LNCAP (cell line): ENCODE measurements around the gene GPC4.

Experiments
- TF ChIP-seq, protein P1 (sequence below): fragments of 450-650 bp; IDR thresholded peaks from 2 replicates; pipeline ENCODE4 v1.5.1; 2017; ENCODE audit warnings: mild to moderate bottlenecking

Gene GPC4

DNA sequence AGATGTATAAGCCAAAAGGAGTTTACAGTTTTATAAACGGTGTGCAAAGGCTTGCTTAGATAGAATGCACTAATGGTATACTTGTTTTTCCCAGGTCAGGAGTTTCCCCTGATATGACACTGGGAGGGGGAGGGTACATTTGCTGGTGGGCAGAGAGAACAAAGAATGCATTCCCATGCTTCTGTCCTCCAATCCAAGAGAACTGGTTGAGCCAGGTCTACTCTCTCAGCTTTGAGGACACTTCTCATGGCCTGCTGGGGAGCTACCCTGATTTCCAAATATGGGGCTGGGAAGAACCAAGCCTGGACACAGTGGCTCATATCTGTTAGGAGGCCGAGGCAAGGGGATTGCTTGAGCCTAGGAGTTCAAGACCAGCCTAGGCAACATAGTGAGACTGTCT is 3.3 kb upstream of the GPC4 start:
- TF ChIP-seq, protein P1, sequence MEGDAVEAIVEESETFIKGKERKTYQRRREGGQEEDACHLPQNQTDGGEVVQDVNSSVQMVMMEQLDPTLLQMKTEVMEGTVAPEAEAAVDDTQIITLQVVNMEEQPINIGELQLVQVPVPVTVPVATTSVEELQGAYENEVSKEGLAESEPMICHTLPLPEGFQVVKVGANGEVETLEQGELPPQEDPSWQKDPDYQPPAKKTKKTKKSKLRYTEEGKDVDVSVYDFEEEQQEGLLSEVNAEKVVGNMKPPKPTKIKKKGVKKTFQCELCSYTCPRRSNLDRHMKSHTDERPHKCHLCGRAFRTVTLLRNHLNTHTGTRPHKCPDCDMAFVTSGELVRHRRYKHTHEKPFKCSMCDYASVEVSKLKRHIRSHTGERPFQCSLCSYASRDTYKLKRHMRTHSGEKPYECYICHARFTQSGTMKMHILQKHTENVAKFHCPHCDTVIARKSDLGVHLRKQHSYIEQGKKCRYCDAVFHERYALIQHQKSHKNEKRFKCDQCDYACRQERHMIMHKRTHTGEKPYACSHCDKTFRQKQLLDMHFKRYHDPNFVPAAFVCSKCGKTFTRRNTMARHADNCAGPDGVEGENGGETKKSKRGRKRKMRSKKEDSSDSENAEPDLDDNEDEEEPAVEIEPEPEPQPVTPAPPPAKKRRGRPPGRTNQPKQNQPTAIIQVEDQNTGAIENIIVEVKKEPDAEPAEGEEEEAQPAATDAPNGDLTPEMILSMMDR = no peak

DNA sequence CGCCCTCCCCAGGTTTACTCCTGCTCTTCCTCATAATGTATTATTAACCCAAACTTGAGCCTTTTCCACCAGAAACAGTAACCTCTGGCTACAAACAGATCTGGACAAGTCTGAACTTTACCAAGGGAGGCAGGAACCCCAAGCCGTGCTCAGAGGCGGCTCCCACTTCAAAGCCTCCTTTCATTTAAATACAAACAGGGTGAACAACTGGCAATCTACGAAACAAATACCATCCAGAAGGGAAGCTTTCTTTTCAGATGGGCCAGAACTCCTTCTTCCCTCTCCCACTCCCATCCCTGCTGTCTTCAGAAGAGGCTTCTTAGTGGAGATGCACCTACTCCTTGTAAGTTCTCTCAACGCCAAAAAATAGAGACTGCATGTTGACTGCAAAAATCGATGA is 2.1 kb upstream of the GPC4 start:
- TF ChIP-seq, protein P1 = no peak

DNA sequence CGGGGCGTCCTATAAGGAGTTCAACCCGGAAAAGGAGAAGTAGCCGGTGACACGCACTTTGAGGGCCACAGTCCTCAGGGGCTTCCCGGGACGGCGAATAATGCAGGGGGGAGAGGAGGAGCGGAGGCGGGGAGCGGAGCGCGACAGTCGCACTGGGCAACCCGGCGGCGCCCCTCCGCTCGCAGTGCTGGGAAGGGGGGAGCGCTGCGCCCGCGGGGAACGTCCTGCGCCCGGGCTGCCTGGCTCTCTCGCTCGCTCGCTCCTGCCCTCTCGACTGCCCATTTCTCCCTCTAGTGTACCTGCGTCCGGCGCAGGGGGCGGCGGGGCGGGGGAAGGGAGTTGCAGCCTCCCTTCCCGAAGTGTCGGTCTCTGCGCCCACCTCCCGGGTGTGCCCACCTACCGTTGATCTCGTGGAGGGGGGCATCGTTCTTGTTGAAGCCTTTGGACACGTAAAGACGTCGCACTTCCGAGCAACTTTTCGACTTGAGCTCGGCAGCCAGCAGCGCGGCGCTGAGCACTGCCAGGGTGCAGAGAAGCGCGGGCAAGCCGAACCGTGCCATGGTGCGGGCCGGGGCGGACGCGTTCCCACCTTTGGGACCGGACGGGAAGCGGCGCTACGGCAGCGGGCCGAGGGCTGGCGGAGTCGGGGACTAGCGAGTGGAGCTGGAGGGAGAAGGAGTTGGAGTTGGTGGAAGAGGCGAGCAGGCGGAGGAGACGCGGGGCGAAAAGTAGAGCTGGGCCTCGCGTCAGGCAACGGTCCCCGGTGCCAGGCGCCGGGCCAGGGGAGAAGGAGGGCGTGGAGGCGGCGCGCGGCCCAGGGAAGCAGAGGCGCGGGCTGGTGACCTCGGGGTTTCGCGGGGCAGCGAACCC is 648 bp downstream of the GPC4 start:
- TF ChIP-seq, protein P1 = no peak

DNA sequence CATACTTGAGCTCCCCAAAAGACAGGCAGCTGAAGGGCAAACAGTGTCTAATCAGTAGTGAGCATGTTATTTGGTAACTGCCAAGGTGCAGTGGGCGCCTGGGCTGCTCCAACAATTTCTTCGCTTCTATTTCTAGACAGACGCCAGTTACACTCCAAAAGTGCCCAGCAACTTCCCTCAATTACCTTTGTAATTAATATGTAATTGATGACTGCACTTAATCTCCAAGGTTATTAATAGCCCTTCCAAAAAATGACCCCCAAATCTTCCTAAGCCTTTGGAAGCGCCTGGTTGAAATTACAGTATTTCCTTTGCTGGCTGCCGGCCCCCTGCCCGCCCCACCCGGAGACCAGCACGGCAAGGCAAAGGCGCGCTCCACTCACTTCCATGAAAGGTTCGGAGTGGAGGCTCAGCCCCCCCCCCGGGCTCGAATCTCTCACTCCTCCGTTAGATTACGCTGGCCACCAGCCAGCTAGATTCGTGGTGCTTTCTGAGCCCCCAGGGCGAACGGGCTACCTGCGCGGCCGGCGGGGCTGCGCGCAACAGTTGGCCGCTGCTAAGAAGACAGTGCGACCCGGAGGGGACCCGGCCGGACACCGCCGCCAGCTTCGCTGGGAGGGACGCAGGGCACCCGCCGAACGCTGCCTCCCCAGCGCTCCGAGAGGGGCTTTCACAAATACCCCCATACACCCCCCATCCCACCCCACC is 1.9 kb downstream of the GPC4 start:
- TF ChIP-seq, protein P1 = no peak

DNA sequence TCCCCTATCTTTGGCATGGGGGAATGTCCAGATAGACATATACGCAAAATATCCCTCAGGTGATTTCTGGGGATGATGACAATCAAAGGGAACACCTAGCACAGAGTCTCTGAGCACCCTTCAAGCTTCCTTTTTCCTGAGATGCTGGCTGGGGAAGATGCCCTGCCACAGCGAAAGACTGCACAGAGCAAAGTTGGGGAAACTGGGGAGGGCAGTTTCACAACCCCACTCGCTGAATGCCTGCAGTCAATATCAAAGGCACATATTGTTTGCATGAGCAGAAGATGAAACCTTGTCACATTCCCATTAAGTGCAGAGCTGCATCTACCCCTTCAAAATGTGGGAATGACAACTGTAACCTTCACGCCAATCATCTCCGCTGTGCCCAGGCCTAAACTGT is 2.6 kb downstream of the GPC4 start:
- TF ChIP-seq, protein P1 = no peak

DNA sequence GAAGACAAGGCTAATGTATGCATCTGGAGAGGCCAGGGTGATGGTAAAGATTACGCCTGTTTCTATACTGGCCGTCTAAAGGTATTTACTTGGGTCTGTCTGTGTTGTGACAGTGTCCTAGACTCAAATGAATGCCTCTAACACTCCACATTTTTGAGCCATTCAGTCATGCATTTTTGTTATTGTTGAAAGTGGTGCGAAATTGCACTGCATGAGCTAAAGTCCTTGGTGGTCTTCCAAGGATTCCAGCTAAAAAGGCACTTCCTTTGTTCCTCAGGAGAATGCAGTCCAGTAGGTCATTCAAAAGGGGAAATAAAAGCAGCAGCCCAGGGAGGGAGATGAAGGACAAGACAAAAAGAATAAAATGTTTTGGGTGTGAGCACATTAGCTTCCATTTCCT is 3.0 kb downstream of the GPC4 start:
- TF ChIP-seq, protein P1 = no peak

DNA sequence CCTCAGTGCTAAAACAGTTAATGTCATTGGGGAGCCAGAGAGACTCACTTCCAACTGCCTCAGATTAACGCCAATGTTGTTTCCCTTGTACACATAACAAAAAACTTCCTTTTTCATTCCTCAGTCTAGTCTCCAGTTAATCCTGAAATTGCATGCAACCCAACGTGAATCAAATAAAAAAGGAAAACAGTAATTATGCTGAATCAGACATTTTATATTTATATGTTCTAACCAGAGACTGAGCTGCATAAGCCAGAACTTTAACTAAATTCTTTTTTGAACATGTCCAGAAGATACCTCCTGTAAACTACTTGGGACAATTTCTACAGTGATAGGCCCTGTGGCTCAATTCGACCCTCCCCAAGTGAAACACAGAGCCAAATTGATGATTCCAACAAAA is 4.7 kb downstream of the GPC4 start:
- TF ChIP-seq, protein P1 = no peak
